ENCODE data around the gene SLCO2B1. TPM values are rescaled to one million over a fixed set of nuclear protein-coding genes. Genes with fewer than 3 reads are reported as not detected.
"Not testable (repeated sequence)": the region's sequence is repeated elsewhere in the genome, so short reads cannot be mapped to it uniquely, and the experiment has no call there.

Gene SLCO2B1, protein sequence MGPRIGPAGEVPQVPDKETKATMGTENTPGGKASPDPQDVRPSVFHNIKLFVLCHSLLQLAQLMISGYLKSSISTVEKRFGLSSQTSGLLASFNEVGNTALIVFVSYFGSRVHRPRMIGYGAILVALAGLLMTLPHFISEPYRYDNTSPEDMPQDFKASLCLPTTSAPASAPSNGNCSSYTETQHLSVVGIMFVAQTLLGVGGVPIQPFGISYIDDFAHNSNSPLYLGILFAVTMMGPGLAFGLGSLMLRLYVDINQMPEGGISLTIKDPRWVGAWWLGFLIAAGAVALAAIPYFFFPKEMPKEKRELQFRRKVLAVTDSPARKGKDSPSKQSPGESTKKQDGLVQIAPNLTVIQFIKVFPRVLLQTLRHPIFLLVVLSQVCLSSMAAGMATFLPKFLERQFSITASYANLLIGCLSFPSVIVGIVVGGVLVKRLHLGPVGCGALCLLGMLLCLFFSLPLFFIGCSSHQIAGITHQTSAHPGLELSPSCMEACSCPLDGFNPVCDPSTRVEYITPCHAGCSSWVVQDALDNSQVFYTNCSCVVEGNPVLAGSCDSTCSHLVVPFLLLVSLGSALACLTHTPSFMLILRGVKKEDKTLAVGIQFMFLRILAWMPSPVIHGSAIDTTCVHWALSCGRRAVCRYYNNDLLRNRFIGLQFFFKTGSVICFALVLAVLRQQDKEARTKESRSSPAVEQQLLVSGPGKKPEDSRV
- total RNA-seq, result 10 to 100 TPM; 25.4 to 32.2 TPM
- polyA plus RNA-seq (ENCODE audit: insufficient read length in 2 of 2), result 10 to 100 TPM; 58.9 to 61.0 TPM
- long read RNA-seq, donor 1, full-length matches to known transcripts, result 36 of 42 reads
- long read RNA-seq, donor 1, partial matches to known transcripts, result 6 of 42 reads
- long read RNA-seq, donor 1, other reads (novel, unspliced or antisense), result 0 of 42 reads
- long read RNA-seq, donor 2, full-length matches to known transcripts, result 21 of 21 reads
- long read RNA-seq, donor 2, partial matches to known transcripts, result 0 of 21 reads
- long read RNA-seq, donor 2, other reads (novel, unspliced or antisense), result 0 of 21 reads
- long read RNA-seq, donor 3, full-length matches to known transcripts, result 32 of 37 reads
- long read RNA-seq, donor 3, partial matches to known transcripts, result 5 of 37 reads
- long read RNA-seq, donor 3, other reads (novel, unspliced or antisense), result 0 of 37 reads
- long read RNA-seq, donor 4, full-length matches to known transcripts, result 29 of 29 reads
- long read RNA-seq, donor 4, partial matches to known transcripts, result 0 of 29 reads
- long read RNA-seq, donor 4, other reads (novel, unspliced or antisense), result 0 of 29 reads

- peak within 1 kb of the TSS; percentile 31 for H3K4me3 ChIP-seq (ENCODE audit: low read depth, low read length)
- H3K27me3 ChIP-seq (ENCODE audit: control insufficient read depth, insufficient read depth, low read length), result no peaks in the 10 kb centered on the region
- H3K9me3 ChIP-seq (ENCODE audit: control insufficient read depth, insufficient read depth, low read length), result no peaks in the 10 kb centered on the region
- no peak for DNase-seq (ENCODE audit: low read depth in 4 of 6, low spot score in 6 of 6)
- WGBS (ENCODE audit: insufficient coverage), result 53% methylated on average over 4 of the region's 4 CpGs
- H3K27ac ChIP-seq (ENCODE audit: low read depth, low read length), result peak within 1 kb of the TSS; percentile 2
- H3K36me3 ChIP-seq (ENCODE audit: control insufficient read depth, insufficient read depth, low read length), result no peaks in the 10 kb centered on the region
- peaks cover 10% of the 10 kb centered on the region for H3K4me1 ChIP-seq (ENCODE audit: control insufficient read depth, insufficient read depth, low read length)
Observed at GRCh38 chr11:75150879-75151278, at the start of gene SLCO2B1. Gene SLCO2B1, plus strand, starts transcription at chr11:75151107. Its CDS starts 275 bp downstream, at chr11:75151382.

DNA sequence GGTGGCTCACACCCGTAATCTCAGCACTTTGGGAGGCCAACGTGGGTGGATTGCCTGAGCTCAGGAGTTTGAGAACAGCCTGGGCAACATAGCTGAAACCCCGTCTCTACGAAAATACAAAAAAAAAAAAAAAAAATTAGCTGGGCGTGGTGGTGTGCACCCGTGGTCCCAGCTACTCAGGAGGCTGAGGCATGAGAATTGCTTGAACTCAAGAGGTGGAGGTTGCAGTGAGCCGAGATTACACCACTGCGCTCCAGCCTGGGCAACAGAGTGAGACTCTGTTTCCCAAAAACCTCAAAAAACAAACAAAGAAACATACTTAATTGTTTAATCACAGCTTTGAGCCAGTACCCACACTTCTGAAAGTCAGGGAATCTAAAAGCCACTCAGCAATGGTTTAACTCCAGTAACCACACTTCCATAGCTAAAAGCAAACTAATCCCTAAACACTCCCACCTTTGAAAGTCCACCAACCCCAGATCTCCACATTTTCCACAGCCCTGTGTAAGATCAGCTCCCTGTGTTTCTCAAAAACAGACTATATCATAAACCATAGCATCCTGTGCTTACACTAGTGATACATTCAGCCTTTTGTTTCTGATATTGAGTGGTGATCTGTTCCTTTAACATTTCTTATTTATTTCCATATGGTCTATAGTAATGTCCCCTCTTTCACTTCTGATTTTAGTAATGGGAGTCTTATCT is 49.3 kb upstream of the SLCO2B1 start:
- H3K9me3 ChIP-seq (ENCODE audit: control insufficient read depth, insufficient read depth, low read length), result no peaks in the 10 kb centered on the region
- H3K27me3 ChIP-seq (ENCODE audit: control insufficient read depth, insufficient read depth, low read length), result no peaks in the 10 kb centered on the region
- H3K4me1 ChIP-seq (ENCODE audit: control insufficient read depth, insufficient read depth, low read length), result no peaks in the 10 kb centered on the region
- no peaks in the 10 kb centered on the region for H3K36me3 ChIP-seq (ENCODE audit: control insufficient read depth, insufficient read depth, low read length)
- no peak overlapping the region for H3K4me3 ChIP-seq (ENCODE audit: low read depth, low read length)
- WGBS (ENCODE audit: insufficient coverage), result 100% methylated on average over 3 of the region's 8 CpGs
- H3K27ac ChIP-seq (ENCODE audit: low read depth, low read length), result no peak overlapping the region
- no peak for DNase-seq (ENCODE audit: low read depth in 4 of 6, low spot score in 6 of 6)

DNA sequence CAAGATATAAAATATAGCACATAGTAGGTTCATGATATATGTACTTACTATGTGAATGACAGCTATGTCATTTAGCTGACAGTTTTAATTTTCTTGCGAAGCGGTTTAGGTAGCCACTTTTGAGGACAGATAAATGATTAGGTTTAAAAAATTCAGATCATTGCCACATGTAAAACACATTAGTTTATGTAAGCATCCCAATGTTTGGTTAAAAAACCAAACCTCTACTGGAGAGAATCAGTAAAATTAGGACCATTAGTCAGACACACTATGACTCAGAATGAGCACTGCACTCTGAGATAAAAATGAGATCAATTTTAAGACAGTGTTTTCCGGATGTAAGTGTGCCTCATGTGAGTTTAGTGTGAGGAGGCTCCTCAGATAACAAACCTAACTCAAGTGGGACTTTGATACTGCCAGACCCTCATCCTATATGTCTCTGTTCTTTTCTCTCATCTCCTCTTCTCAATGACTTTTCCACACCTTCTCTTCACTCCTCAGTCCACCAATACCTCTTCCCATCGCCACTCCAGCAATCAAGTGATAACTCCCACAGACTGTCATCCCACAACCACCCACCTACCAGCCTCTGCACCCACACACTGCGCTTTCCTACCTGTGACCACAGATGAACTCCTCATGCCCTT is 47.4 kb upstream of the SLCO2B1 start:
- 88% methylated on average over 2 of the region's 5 CpGs for WGBS (ENCODE audit: insufficient coverage)
- H3K4me1 ChIP-seq (ENCODE audit: control insufficient read depth, insufficient read depth, low read length), result no peaks in the 10 kb centered on the region
- no peaks in the 10 kb centered on the region for H3K36me3 ChIP-seq (ENCODE audit: control insufficient read depth, insufficient read depth, low read length)
- DNase-seq (ENCODE audit: low read depth in 4 of 6, low spot score in 6 of 6), result no peak
- no peak overlapping the region for H3K27ac ChIP-seq (ENCODE audit: low read depth, low read length)
- H3K4me3 ChIP-seq (ENCODE audit: low read depth, low read length), result no peak overlapping the region
- no peaks in the 10 kb centered on the region for H3K9me3 ChIP-seq (ENCODE audit: control insufficient read depth, insufficient read depth, low read length)
- H3K27me3 ChIP-seq (ENCODE audit: control insufficient read depth, insufficient read depth, low read length), result no peaks in the 10 kb centered on the region

DNA sequence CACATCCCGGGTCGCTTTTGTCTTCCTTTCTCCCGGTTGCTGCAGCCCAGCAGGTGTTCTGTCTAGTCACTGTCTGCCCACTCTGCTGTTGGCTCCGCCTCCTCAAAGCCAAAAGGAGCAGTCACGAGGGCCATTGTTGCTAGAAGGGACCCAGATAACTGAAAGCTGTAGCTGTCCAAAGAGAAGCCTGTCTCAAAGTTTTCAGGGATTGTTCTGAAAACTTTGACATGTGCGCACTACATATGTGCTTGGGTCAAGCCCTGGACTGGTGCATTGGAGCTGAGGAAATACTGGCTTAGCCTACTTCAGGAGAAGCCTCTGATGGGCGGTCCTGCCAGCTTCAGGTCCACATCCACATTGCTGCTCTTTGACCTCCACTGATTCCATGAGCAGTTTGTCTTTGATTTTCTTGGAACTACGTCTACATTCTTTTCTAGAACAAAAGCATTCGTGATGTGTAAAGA is 45.4 kb upstream of the SLCO2B1 start:
- H3K36me3 ChIP-seq (ENCODE audit: control insufficient read depth, insufficient read depth, low read length), result no peaks in the 10 kb centered on the region
- DNase-seq (ENCODE audit: low read depth in 4 of 6, low spot score in 6 of 6), result peak in 1 of 6 donors; percentile 5
- H3K9me3 ChIP-seq (ENCODE audit: control insufficient read depth, insufficient read depth, low read length), result peaks cover 3% of the 10 kb centered on the region
- 38% methylated on average over 7 of the region's 9 CpGs for WGBS (ENCODE audit: insufficient coverage)
- no peaks in the 10 kb centered on the region for H3K4me1 ChIP-seq (ENCODE audit: control insufficient read depth, insufficient read depth, low read length)
- no peak overlapping the region for H3K27ac ChIP-seq (ENCODE audit: low read depth, low read length)
- H3K27me3 ChIP-seq (ENCODE audit: control insufficient read depth, insufficient read depth, low read length), result no peaks in the 10 kb centered on the region
- no peak overlapping the region for H3K4me3 ChIP-seq (ENCODE audit: low read depth, low read length)

DNA sequence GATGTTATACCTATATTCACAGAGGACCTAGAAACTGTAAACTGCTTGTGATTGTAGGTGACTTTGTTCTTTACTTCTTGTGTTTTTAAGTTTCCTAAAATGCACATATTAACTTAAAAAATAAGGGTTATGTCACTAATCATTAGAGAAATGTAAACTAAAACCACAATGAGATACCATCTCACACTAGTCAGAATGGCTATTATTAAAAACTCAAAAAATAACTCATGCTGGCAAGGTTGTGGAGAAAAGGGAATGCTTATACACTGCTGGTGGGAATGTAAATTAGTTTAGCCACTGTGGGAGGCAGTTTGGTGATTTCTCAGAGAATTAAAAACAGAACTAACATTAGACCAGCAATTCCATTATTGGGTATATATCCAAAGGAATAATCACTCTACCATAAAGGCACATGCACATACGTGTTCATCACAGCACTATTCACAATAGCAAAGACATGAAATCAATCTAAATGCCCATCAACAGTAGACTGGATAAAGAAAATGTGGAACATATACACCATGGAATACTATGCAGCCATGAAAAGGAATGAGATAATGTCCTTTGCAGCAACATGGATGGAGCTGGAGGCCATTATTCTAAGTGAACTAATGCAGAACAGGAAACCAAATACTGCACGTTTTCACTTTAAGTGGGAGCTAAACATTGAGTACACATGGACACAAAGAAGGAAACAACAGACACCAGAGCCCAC is 44.8 kb upstream of the SLCO2B1 start:
- H3K4me3 ChIP-seq (ENCODE audit: low read depth, low read length); H3K4me1 ChIP-seq (ENCODE audit: control insufficient read depth, insufficient read depth, low read length); H3K9me3 ChIP-seq (ENCODE audit: control insufficient read depth, insufficient read depth, low read length); H3K36me3 ChIP-seq (ENCODE audit: control insufficient read depth, insufficient read depth, low read length); H3K27ac ChIP-seq (ENCODE audit: low read depth, low read length); H3K27me3 ChIP-seq (ENCODE audit: control insufficient read depth, insufficient read depth, low read length); DNase-seq (ENCODE audit: low read depth in 4 of 6, low spot score in 6 of 6): not testable (repeated sequence)
- no CpG with 5 or more reads among the region's 2 CpGs for WGBS (ENCODE audit: insufficient coverage)

DNA sequence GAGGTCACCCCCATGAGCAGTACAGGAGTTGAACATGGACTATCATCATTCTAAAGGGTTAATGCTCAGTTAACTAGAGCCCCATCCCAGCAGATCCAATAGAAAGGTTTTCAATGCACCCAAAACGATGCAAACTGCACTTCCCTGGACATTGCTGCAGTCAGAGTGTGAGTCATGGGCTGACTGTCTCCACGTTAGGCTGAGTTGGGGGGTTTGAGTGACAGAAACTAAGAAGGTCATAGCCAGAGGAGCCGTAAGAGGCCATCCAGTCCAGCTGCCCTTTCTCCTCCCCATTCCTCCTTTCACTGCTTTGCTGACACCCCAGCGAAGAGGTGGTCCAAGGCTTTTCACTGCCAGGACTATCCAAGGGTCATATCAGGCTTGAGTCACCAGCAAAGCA is 43.7 kb upstream of the SLCO2B1 start:
- Histone ChIP-seq H3K9me3 (ENCODE audit: control insufficient read depth, insufficient read depth, low read length) (peaks cover 3% of the 10 kb centered on the region), H3K4me1 (ENCODE audit: control insufficient read depth, insufficient read depth, low read length) (no peaks in the 10 kb centered on the region), H3K36me3 (ENCODE audit: control insufficient read depth, insufficient read depth, low read length) (no peaks in the 10 kb centered on the region), H3K27me3 (ENCODE audit: control insufficient read depth, insufficient read depth, low read length) (no peaks in the 10 kb centered on the region), H3K27ac (ENCODE audit: low read depth, low read length) (no peak overlapping the region), H3K4me3 (ENCODE audit: low read depth, low read length) (no peak overlapping the region)
- WGBS (ENCODE audit: insufficient coverage), result 67% methylated on average over 4 of the region's 4 CpGs
- DNase-seq (ENCODE audit: low read depth in 4 of 6, low spot score in 6 of 6), result no peak

GRCh38 chr11:75112200-75112599 is 38.7 kb upstream of the SLCO2B1 start:
- no peak for DNase-seq (ENCODE audit: low read depth in 4 of 6, low spot score in 6 of 6)
- Histone ChIP-seq H3K27ac (ENCODE audit: low read depth, low read length) (no peak overlapping the region), H3K9me3 (ENCODE audit: control insufficient read depth, insufficient read depth, low read length) (peaks cover 3% of the 10 kb centered on the region), H3K36me3 (ENCODE audit: control insufficient read depth, insufficient read depth, low read length) (no peaks in the 10 kb centered on the region), H3K4me3 (ENCODE audit: low read depth, low read length) (no peak overlapping the region), H3K4me1 (ENCODE audit: control insufficient read depth, insufficient read depth, low read length) (no peaks in the 10 kb centered on the region), H3K27me3 (ENCODE audit: control insufficient read depth, insufficient read depth, low read length) (no peaks in the 10 kb centered on the region)
- no CpG with 5 or more reads among the region's 2 CpGs for WGBS (ENCODE audit: insufficient coverage)

DNA sequence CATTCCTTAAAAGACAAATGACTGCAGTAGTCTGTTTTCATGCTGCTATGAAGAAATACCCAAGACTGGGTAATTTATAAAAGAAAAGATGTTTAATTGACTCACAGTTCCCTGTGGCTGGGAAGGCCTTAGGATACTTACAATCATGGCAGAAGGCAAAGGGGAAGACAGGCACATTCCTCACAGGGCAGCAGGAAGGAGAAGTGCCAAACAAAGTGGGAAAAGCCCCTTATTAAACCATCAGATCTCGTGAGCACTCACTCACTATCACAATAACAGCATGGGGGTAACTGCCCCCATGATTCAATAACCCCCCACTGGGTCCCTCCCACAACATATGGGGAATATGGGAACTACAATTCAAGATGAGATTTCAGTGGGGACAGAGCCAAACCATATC is 37.9 kb upstream of the SLCO2B1 start:
- DNase-seq (ENCODE audit: low read depth in 4 of 6, low spot score in 6 of 6), result no peak
- H3K4me1 ChIP-seq (ENCODE audit: control insufficient read depth, insufficient read depth, low read length), result no peaks in the 10 kb centered on the region
- WGBS (ENCODE audit: insufficient coverage), result no CpG with 5 or more reads among the region's 1 CpG

More for the DNA sequence above, 37.9 kb upstream of the SLCO2B1 start:
- Histone ChIP-seq H3K36me3 (ENCODE audit: control insufficient read depth, insufficient read depth, low read length) (no peaks in the 10 kb centered on the region), H3K27ac (ENCODE audit: low read depth, low read length) (no peak overlapping the region), H3K9me3 (ENCODE audit: control insufficient read depth, insufficient read depth, low read length) (peaks cover 3% of the 10 kb centered on the region), H3K27me3 (ENCODE audit: control insufficient read depth, insufficient read depth, low read length) (no peaks in the 10 kb centered on the region), H3K4me3 (ENCODE audit: low read depth, low read length) (no peak overlapping the region)
